K562 (cell line): ENCODE results near the gene MKRN3. TPM values are rescaled to one million over a fixed set of nuclear protein-coding genes. Genes with fewer than 3 reads are reported as not detected.

Source experiments
- ATAC-seq: fragments of 200-7000 bp; cut with Tn5 transposase; 3 replicates; pipeline ENCODE4 v1.9.1; 2020; ENCODE audit warnings: moderate library complexity
- BruUV-seq: library from RNA; stranded (reverse); fragments of 400-500 nt; replicated peaks from 2 replicates; lab custom pipeline; 2021; lab: Mats Ljungman, UMichigan
- CTCF ChIA-PET: fragments of 300-600 bp; formaldehyde crosslinking; extraction: SDS; loops from one replicate; lab custom pipeline; 2021; ENCODE audit warnings: low intra/inter-chr PET ratio; lab: Yijun Ruan, JAX
- POLR2A ChIA-PET: fragments of 300-600, 350-650 bp; sonication (Branson Sonifier 250); formaldehyde crosslinking; extraction: SDS; loops from one replicate; lab custom pipeline; 2021; ENCODE audit warnings: antibody characterized with exemption, inconsistent platforms; lab: Yijun Ruan, JAX
- DNase-seq, 4 experiments: peaks; one replicate each; pipeline versions ENCODE4 v3.0.0 to v3.0.0-alpha.2; 2011 to 2018; ENCODE audit warnings: low spot score in 3 of 4, mixed read lengths in 3 of 4; ENCODE audit errors: extremely low read depth in 1 of 4
- FAIRE-seq: peaks from 2 replicates; lab custom pipeline; 2011; peaks lifted over from hg19 to GRCh38; lab: Jason Lieb, UNC
- H2AFZ ChIP-seq: 2 replicates; pipeline ENCODE4 v1.6.0; 2011; ENCODE audit warnings: low read depth, low read length, control low read depth, inconsistent platforms
- H3K27ac ChIP-seq: fragments of 200-600 bp; 3 replicates; pipeline ENCODE4 v1.8.0; 2011; ENCODE audit warnings: low read depth, mild to moderate bottlenecking, control low read depth, inconsistent platforms, low read length, moderate library complexity, mixed read lengths; ENCODE audit errors: extremely low read depth
- H3K27me3 ChIP-seq, 2 experiments: fragments of 300-600 bp in 1 of 2; 2 replicates in 1 of 2; 3 replicates in 1 of 2; pipeline versions ENCODE4 v1.6.0 to v1.8.0; 2011; ENCODE audit warnings: inconsistent platforms in 2 of 2, low read length in 2 of 2, mild to moderate bottlenecking in 1 of 2, mixed read lengths in 1 of 2, moderate library complexity in 1 of 2; ENCODE audit not compliant: control insufficient read depth in 2 of 2, insufficient read depth in 2 of 2
- H3K36me3 ChIP-seq: fragments of 300-600 bp; 3 replicates; pipeline ENCODE4 v1.8.0; 2011; ENCODE audit warnings: mild to moderate bottlenecking, low read length, inconsistent platforms; ENCODE audit not compliant: control insufficient read depth, insufficient read depth
- H3K4me1 ChIP-seq, 2 experiments: fragments of 200-600 bp in 1 of 2; replicated peaks in 1 of 2; 2 replicates in 1 of 2; 3 replicates in 1 of 2; pipeline versions ENCODE4 v1.5.1 to v1.8.0; 2011; ENCODE audit warnings: inconsistent platforms in 2 of 2, low read length in 2 of 2, mild to moderate bottlenecking in 1 of 2, mixed read lengths in 1 of 2, moderate library complexity in 1 of 2; ENCODE audit not compliant: control insufficient read depth in 2 of 2, insufficient read depth in 2 of 2
- H3K4me2 ChIP-seq: 2 replicates; pipeline ENCODE4 v1.6.1; 2011; ENCODE audit warnings: low read length, control low read depth, inconsistent platforms, mixed read lengths; ENCODE audit not compliant: insufficient read depth
- H3K4me3 ChIP-seq: fragments of 200-600 bp; sonication (generic), shearing (Covaris generic); 2 replicates; pipeline ENCODE4 v1.5.1; 2016; ENCODE audit warnings: control low read depth, inconsistent platforms
- H3K79me2 ChIP-seq: fragments of 200-600 bp; 3 replicates; pipeline ENCODE4 v1.8.0; 2011; ENCODE audit warnings: low read length, inconsistent platforms; ENCODE audit not compliant: control insufficient read depth, insufficient read depth
- H3K9ac ChIP-seq, 2 experiments: 2 replicates each; pipeline versions ENCODE4 v1.6.0 to v1.6.1; 2011; ENCODE audit warnings: low read depth in 2 of 2, low read length in 2 of 2, control low read depth in 1 of 2, inconsistent platforms in 1 of 2, mild to moderate bottlenecking in 1 of 2, mixed read lengths in 1 of 2; ENCODE audit not compliant: insufficient read depth in 1 of 2
- H3K9me1 ChIP-seq: one replicate; pipeline ENCODE4 v1.6.0; 2011; ENCODE audit warnings: inconsistent platforms, mild to moderate bottlenecking, low read length, moderate library complexity; ENCODE audit not compliant: control insufficient read depth, insufficient read depth
- H3K9me3 ChIP-seq: replicated peaks from 2 replicates; pipeline ENCODE4 v1.5.1; 2011; ENCODE audit warnings: low read depth, low read length, inconsistent platforms; ENCODE audit not compliant: control insufficient read depth, insufficient read depth
- H4K20me1 ChIP-seq: replicated peaks from 2 replicates; pipeline ENCODE4 v1.6.1; 2011; ENCODE audit warnings: low read length, inconsistent platforms, mixed read lengths; ENCODE audit not compliant: control insufficient read depth, insufficient read depth
- GATAD2A ChIP-seq: fragments of 450-650 bp; IDR thresholded peaks from 2 replicates; pipeline ENCODE4 v1.6.1; 2017
- IFI16 ChIP-seq: fragments of 250-450 bp; sonication (Bioruptor Pico); IDR thresholded peaks from 2 replicates; pipeline ENCODE4 v2.1.2; 2022; ENCODE audit warnings: mild to moderate bottlenecking, inconsistent platforms
- MTF1 ChIP-seq: fragments of 250-450 bp; sonication (Bioruptor Pico); IDR thresholded peaks from 2 replicates; pipeline ENCODE4 v1.9.0; 2021; ENCODE audit warnings: moderate library complexity, mild to moderate bottlenecking, inconsistent platforms, borderline replicate concordance
- POLR2G ChIP-seq: fragments of 200-400 bp; formaldehyde crosslinking; IDR thresholded peaks from 2 replicates; pipeline ENCODE4 v1.6.1; 2017; ENCODE audit warnings: low read depth, mild to moderate bottlenecking, antibody characterized with exemption, low read length, moderate library complexity
- RAD51 ChIP-seq: fragments of 450-650 bp; IDR thresholded peaks from 2 replicates; pipeline ENCODE4 v1.7.1; 2016; ENCODE audit warnings: low read depth, mild to moderate bottlenecking, borderline replicate concordance
- YBX1 ChIP-seq: fragments of 450-650 bp; IDR thresholded peaks from 2 replicates; pipeline ENCODE4 v1.7.1; 2016; ENCODE audit warnings: mild to moderate bottlenecking
- ZNF311 ChIP-seq: fragments of 250-450 bp; sonication (Bioruptor Pico); IDR thresholded peaks from 2 replicates; pipeline ENCODE4 v1.4.0; 2020; ENCODE audit warnings: mild to moderate bottlenecking, moderate library complexity
- WGBS: fragments of 100-300 bp; shearing (Covaris generic); methylation state at CpG from one replicate; pipeline ENCODE4 v1.1.6; 2016; ENCODE audit warnings: low coverage, mixed read lengths; ENCODE audit not compliant: insufficient coverage; ENCODE audit errors: missing lambda C conversion rate; 5-methylcytosine and 5-hydroxymethylcytosine counted together
- in situ Hi-C: fragments of 300-500 bp; cut with MboI; formaldehyde crosslinking; loops from 4 replicates; pipeline ENCODE4 v1.15.0; 2018; ENCODE audit warnings: inconsistent platforms, mixed read lengths
- intact Hi-C: fragments of 100-400 bp; cut with micrococcal nuclease; formaldehyde crosslinking; loops from 2 replicates; pipeline ENCODE4 v1.14.2; 2022
- polyA plus RNA-seq, 8 experiments: library from polyadenylated mRNA; depleted of rRNA in 4 of 8; stranded (reverse) in 5 of 8; unstranded in 3 of 8; fragments of >200 nt; fragmentation: Nextera tagmentation in 2 of 8; fragmentation: Illumina TruSeq in 1 of 8; extraction: Ambion mirVana in 2 of 8; extraction: Trizol in 1 of 8; gene quantifications; 2 replicates each; pipeline versions ENCODE4 v1.2.1 to v1.2.3, GENCODE V29; 2011 to 2014; ENCODE audit warnings: inconsistent platforms in 1 of 8, missing spikeins in 1 of 8
- total RNA-seq, 7 experiments: library from RNA; depleted of rRNA in 6 of 7; stranded (reverse); fragments of >200 nt in 6 of 7; fragmentation: Illumina TruSeq in 2 of 7; extraction: Trizol in 2 of 7; gene quantifications; 2 replicates each; pipeline versions ENCODE4 v1.2.1 to v1.2.3, GENCODE V29; 2011 to 2021; ENCODE audit warnings: low replicate concordance in 1 of 7
- TF ChIP-seq, protein P1 (sequence below): sonication (generic); formaldehyde crosslinking; IDR thresholded peaks from 2 replicates; pipeline ENCODE4 v1.9.0; 2022; ENCODE audit warnings: mild to moderate bottlenecking, missing genetic modification reagents
- TF ChIP-seq, protein P2 (sequence below): sonication (generic); formaldehyde crosslinking; IDR thresholded peaks from 2 replicates; pipeline ENCODE4 v1.8.1; 2022; ENCODE audit warnings: missing genetic modification reagents

Gene MKRN3
- total and polyA plus RNA-seq, 9 of the 15 experiments (the other 6 are each of a cell fraction or from before 2014, with no cell fraction given) = 6.5 to 33.4 (median 25.1) TPM

DNA sequence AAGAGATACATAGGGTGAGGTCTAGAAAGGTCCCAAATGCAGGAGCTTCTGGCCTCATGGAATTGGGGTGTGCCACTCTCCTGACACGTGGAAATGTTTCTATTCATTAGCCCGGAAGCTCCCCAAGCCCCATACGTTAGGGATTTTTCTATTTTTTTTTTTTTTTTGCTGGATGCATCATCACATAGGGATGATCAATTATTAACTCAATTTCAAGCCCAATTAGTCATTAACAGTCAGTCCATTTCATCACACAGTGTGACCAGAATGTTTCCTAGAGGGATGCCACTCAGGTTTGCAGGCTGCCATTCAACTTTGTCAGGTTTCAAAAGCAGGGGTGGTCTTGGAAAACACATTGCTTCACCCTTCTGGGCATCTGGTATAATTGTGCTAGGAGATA lies 40.7 kb upstream of the MKRN3 start:
- Histone ChIP-seq H3K36me3 (no peaks in the 10 kb centered on the region), H4K20me1 (no peaks in the 10 kb centered on the region), H3K27ac (no peak overlapping the region), H3K4me3 (no peak overlapping the region), H3K9ac (no peak overlapping the region), H3K79me2 (no peaks in the 10 kb centered on the region), H3K9me1 (no peaks in the 10 kb centered on the region), H3K4me2 (no peak overlapping the region), H3K27me3 (peaks cover 0 to 2% of the 10 kb centered on the region in 2 experiments; a peak in 2 of 5 replicates)
- in situ Hi-C loops (no loop called here), intact Hi-C loops (no loop called here)
- WGBS = 0% methylated on average over 3 of the region's 3 CpGs
- POLR2A ChIA-PET = no interaction called here
- TF ChIP-seq, protein P1, sequence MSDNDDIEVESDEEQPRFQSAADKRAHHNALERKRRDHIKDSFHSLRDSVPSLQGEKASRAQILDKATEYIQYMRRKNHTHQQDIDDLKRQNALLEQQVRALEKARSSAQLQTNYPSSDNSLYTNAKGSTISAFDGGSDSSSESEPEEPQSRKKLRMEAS (CRISPR knock-in tag) = no peak
- TF ChIP-seq GATAD2A (no peak), POLR2G (no peak), RAD51 (no peak), MTF1 (CRISPR knock-in tag) (no peak), YBX1 (no peak), ZNF311 (CRISPR knock-in tag) (no peak), IFI16 (CRISPR knock-in tag) (no peak)
- TF ChIP-seq, protein P2, sequence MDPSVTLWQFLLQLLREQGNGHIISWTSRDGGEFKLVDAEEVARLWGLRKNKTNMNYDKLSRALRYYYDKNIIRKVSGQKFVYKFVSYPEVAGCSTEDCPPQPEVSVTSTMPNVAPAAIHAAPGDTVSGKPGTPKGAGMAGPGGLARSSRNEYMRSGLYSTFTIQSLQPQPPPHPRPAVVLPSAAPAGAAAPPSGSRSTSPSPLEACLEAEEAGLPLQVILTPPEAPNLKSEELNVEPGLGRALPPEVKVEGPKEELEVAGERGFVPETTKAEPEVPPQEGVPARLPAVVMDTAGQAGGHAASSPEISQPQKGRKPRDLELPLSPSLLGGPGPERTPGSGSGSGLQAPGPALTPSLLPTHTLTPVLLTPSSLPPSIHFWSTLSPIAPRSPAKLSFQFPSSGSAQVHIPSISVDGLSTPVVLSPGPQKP (CRISPR knock-in tag) = no peak
- TF ChIP-seq, all 486 proteins: peak for 0
- no peaks in the 10 kb centered on the region for H3K4me1 ChIP-seq
- ATAC-seq (no peak), FAIRE-seq (no peak), DNase-seq (no peak)
- no TSS peak for BruUV-seq
- H2AFZ ChIP-seq = no peak overlapping the region
- CTCF ChIA-PET = no interaction called here
- H3K9me3 ChIP-seq = no peaks in the 10 kb centered on the region
